ENCODE results near the gene TRAF1. TPM values are rescaled to one million over a fixed set of nuclear protein-coding genes. Genes with fewer than 3 reads are reported as not detected.

Gene TRAF1
- total RNA-seq, 4 donors from 2014 or later, result 2.2 to 7.2 (median 4.3) TPM

- TF ChIP-seq POLR2AphosphoS5 (IDR thresholded peaks at IDR 0.05) (no peak), POLR2A (IDR thresholded peaks at IDR 0.05) (no peak)
- in situ Hi-C loops (cut with MboI; ENCODE audit: low pct_ligation_motif_present in 1 of 4, low pct_unique_long_range_greater_than_20kb in 1 of 4, low sequenced_read_pairs in 3 of 4), result loop anchor here (10.0 to 25.0 kb wide), 2 partner anchors 184 to 187 kb away; no protein-coding TSS in a partner anchor
- Histone ChIP-seq H3K27ac (no peak overlapping the region), H3K4me3 (no peak overlapping the region), H3K4me1 (no peaks in the 10 kb centered on the region), H3K9me3 (no peaks in the 10 kb centered on the region), H3K36me3 (no peaks in the 10 kb centered on the region), H3K27me3 (no peaks in the 10 kb centered on the region)
- no peak for DNase-seq
- intact Hi-C loops (cut with DNase I; ENCODE audit: low total_unique reads), result no loop called here
- 88 to 92% methylated on average over 2 of the region's 2 CpGs for WGBS, 2 donors (ENCODE audit: low coverage in 1 of 2)
Measured at GRCh38 chr9:120949290-120949689, 22.7 kb upstream of the TRAF1 start.

- WGBS, 2 donors (ENCODE audit: low coverage in 1 of 2), result 100% methylated on average over 1 of the region's 1 CpG; no CpG with 5 or more reads in 1 of the 2 donors
- no peaks in the 10 kb centered on the region for H3K9me3 ChIP-seq
- H3K4me3 ChIP-seq, result no peak overlapping the region
- no peaks in the 10 kb centered on the region for H3K27me3 ChIP-seq
- H3K36me3 ChIP-seq, result no peaks in the 10 kb centered on the region
- no peak for DNase-seq
- TF ChIP-seq CTCF (IDR thresholded peaks at IDR 0.05) (no peak), EP300 (IDR thresholded peaks at IDR 0.05; ENCODE audit: low read depth) (no peak), POLR2AphosphoS5 (IDR thresholded peaks at IDR 0.05) (no peak), POLR2A (IDR thresholded peaks at IDR 0.05) (no peak)
- in situ Hi-C loops (cut with MboI; ENCODE audit: low pct_ligation_motif_present in 1 of 4, low pct_unique_long_range_greater_than_20kb in 1 of 4, low sequenced_read_pairs in 3 of 4), result loop anchor here (10.0 to 25.0 kb wide), 2 partner anchors 184 to 187 kb away; no protein-coding TSS in a partner anchor
- H3K27ac ChIP-seq, result no peak overlapping the region
- no peaks in the 10 kb centered on the region for H3K4me1 ChIP-seq
- intact Hi-C loops (cut with DNase I; ENCODE audit: low total_unique reads), result no loop called here
Measured at GRCh38 chr9:120948824-120949223, 22.2 kb upstream of the TRAF1 start.

- in situ Hi-C loops (cut with MboI; ENCODE audit: low pct_ligation_motif_present in 1 of 4, low pct_unique_long_range_greater_than_20kb in 1 of 4, low sequenced_read_pairs in 3 of 4) (loop anchor here (10.0 to 25.0 kb wide), 2 partner anchors 182 to 185 kb away; no protein-coding TSS in a partner anchor), intact Hi-C loops (cut with DNase I; ENCODE audit: low total_unique reads) (no loop called here)
- Histone ChIP-seq H3K9me3 (no peaks in the 10 kb centered on the region), H3K4me3 (no peak overlapping the region), H3K4me1 (peaks cover 0 to 9% (median 3%) of the 10 kb centered on the region in 4 donors), H3K27ac (no peak overlapping the region), H3K27me3 (no peaks in the 10 kb centered on the region), H3K36me3 (no peaks in the 10 kb centered on the region)
- 67 to 93% methylated on average over 1 to 2 of the region's 2 CpGs for WGBS, 2 donors (ENCODE audit: low coverage in 1 of 2)
- DNase-seq, result no peak
- no peak for TF ChIP-seq POLR2A (IDR thresholded peaks at IDR 0.05)
- no peak for TF ChIP-seq POLR2AphosphoS5 (IDR thresholded peaks at IDR 0.05)
- TF ChIP-seq CTCF (IDR thresholded peaks at IDR 0.05), result no peak
- TF ChIP-seq EP300 (IDR thresholded peaks at IDR 0.05; ENCODE audit: low read depth), result no peak
Measured at GRCh38 chr9:120947222-120947621, 20.6 kb upstream of the TRAF1 start.

- Histone ChIP-seq H3K36me3 (no peaks in the 10 kb centered on the region), H3K4me1 (peaks cover 0 to 14% (median 5%) of the 10 kb centered on the region in 4 donors), H3K9me3 (no peaks in the 10 kb centered on the region), H3K27me3 (no peaks in the 10 kb centered on the region), H3K27ac (no peak overlapping the region), H3K4me3 (no peak overlapping the region)
- in situ Hi-C loops (cut with MboI; ENCODE audit: low pct_ligation_motif_present in 1 of 4, low pct_unique_long_range_greater_than_20kb in 1 of 4, low sequenced_read_pairs in 3 of 4) (loop anchor here (10.0 to 25.0 kb wide), 2 partner anchors 181 to 184 kb away; no protein-coding TSS in a partner anchor), intact Hi-C loops (cut with DNase I; ENCODE audit: low total_unique reads) (no loop called here)
- WGBS, 2 donors (ENCODE audit: low coverage in 1 of 2), result 50 to 75% methylated on average over 1 to 3 of the region's 3 CpGs
- no peak for DNase-seq
- TF ChIP-seq CTCF (IDR thresholded peaks at IDR 0.05) (no peak), EP300 (IDR thresholded peaks at IDR 0.05; ENCODE audit: low read depth) (no peak), POLR2AphosphoS5 (IDR thresholded peaks at IDR 0.05) (no peak), POLR2A (IDR thresholded peaks at IDR 0.05) (no peak)
Measured at GRCh38 chr9:120946259-120946658, 19.7 kb upstream of the TRAF1 start.

GRCh38 chr9:120944948-120945347, 18.4 kb upstream of the TRAF1 start:
- no peaks in the 10 kb centered on the region for H3K36me3 ChIP-seq
- intact Hi-C loops (cut with DNase I; ENCODE audit: low total_unique reads), result no loop called here

More at GRCh38 chr9:120944948-120945347, 18.4 kb upstream of the TRAF1 start:
- in situ Hi-C loops (cut with MboI; ENCODE audit: low pct_ligation_motif_present in 1 of 4, low pct_unique_long_range_greater_than_20kb in 1 of 4, low sequenced_read_pairs in 3 of 4), result loop anchor here (10.0 to 25.0 kb wide), 2 partner anchors 180 to 183 kb away; no protein-coding TSS in a partner anchor
- no peak for DNase-seq
- 92 to 100% methylated on average over 2 to 3 of the region's 3 CpGs for WGBS, 2 donors (ENCODE audit: low coverage in 1 of 2)
- Histone ChIP-seq H3K9me3 (no peaks in the 10 kb centered on the region), H3K4me3 (no peak overlapping the region), H3K27ac (no peak overlapping the region), H3K27me3 (no peaks in the 10 kb centered on the region), H3K4me1 (peaks cover 0 to 14% (median 5%) of the 10 kb centered on the region in 4 donors)
- no peak for TF ChIP-seq POLR2A (IDR thresholded peaks at IDR 0.05)
- no peak for TF ChIP-seq POLR2AphosphoS5 (IDR thresholded peaks at IDR 0.05)
- TF ChIP-seq CTCF (IDR thresholded peaks at IDR 0.05), result no peak
- TF ChIP-seq EP300 (IDR thresholded peaks at IDR 0.05; ENCODE audit: low read depth), result no peak
